GM18858 (cell line): Measurements from ENCODE around the gene CDCA7.
"Not testable (repeated sequence)": the region's sequence is repeated elsewhere in the genome, so short reads cannot be mapped to it uniquely, and the experiment has no call there.

Experiments used
- ATAC-seq: cut with Tn5 transposase; IDR thresholded peaks from one replicate; pipeline ENCODE4 v1.9.1; 2021; ENCODE audit not compliant: unreplicated experiment

Gene CDCA7

GRCh38 chr2:173401716-173402326 is 47.1 kb downstream of the CDCA7 start:
- no peak for ATAC-seq

- no peak for ATAC-seq
These were observed 47.8 kb downstream of the CDCA7 start for GRCh38 chr2:173402405-173402974.

- no peak for ATAC-seq
These were observed 50.4 kb downstream of the CDCA7 start for GRCh38 chr2:173404841-173405750.

- no peak for ATAC-seq
These were observed 52.5 kb downstream of the CDCA7 start for GRCh38 chr2:173407176-173407575.

- ATAC-seq = no peak
These were observed 53.0 kb downstream of the CDCA7 start for GRCh38 chr2:173407646-173408045.

- ATAC-seq = no peak
These were observed 55.9 kb downstream of the CDCA7 start for GRCh38 chr2:173410579-173410978.

- no peak for ATAC-seq
These were observed 58.0 kb downstream of the CDCA7 start for GRCh38 chr2:173412628-173413027.

GRCh38 chr2:173414823-173415322 is 60.2 kb downstream of the CDCA7 start:
- no peak for ATAC-seq

GRCh38 chr2:173415431-173416381 is 61.0 kb downstream of the CDCA7 start:
- no peak for ATAC-seq

GRCh38 chr2:173416415-173417152 is 61.9 kb downstream of the CDCA7 start:
- not testable (repeated sequence) for ATAC-seq

GRCh38 chr2:173417341-173417740 is 62.7 kb downstream of the CDCA7 start:
- no peak for ATAC-seq

GRCh38 chr2:173417802-173418201 is 63.1 kb downstream of the CDCA7 start:
- ATAC-seq = no peak
